Mesenteric fat pad (tissue), 1 donor: ENCODE data around the gene TUBB3. TPM values are rescaled to one million over a fixed set of nuclear protein-coding genes. Genes with fewer than 3 reads are reported as not detected.
"Not testable (repeated sequence)": the region's sequence is repeated elsewhere in the genome, so short reads cannot be mapped to it uniquely, and the experiment has no call there.

Source experiments
- DNase-seq: peaks from one replicate; pipeline ENCODE4 v3.0.0-alpha.2; 2020; ENCODE audit warnings: low spot score
- total RNA-seq: library from RNA; stranded (reverse); fragmentation: NEBNext Ultra II Directional; extraction: Animal tissue kit (Norgen Biotek cat#: 25700); gene quantifications from one replicate; pipeline ENCODE4 v1.2.1, GENCODE V29; 2021
- donor health status: DM: yes; HTN: yes; CAD: no.

TUBB3 gene
- total RNA-seq, 1 donor from 2014 or later, result 4.2 TPM

- DNase-seq, result no peak
Measured at GRCh38 chr16:89962754-89963498, 39.8 kb downstream of the TUBB3 start.

- no peak for DNase-seq
Measured at GRCh38 chr16:89964201-89964600, 41.1 kb downstream of the TUBB3 start.

- no peak for DNase-seq
Measured at GRCh38 chr16:89965447-89966225, 42.5 kb downstream of the TUBB3 start.

- no peak for DNase-seq
Measured at GRCh38 chr16:89966756-89967155, 43.6 kb downstream of the TUBB3 start.

- not testable (repeated sequence) for DNase-seq
Measured at GRCh38 chr16:89967436-89967835, 44.3 kb downstream of the TUBB3 start.

- DNase-seq, result not testable (repeated sequence)
Measured at GRCh38 chr16:89968074-89968473, 44.9 kb downstream of the TUBB3 start.

- no peak for DNase-seq
Measured at GRCh38 chr16:89969741-89970410, 46.7 kb downstream of the TUBB3 start.

- DNase-seq, result no peak
Measured at GRCh38 chr16:89971495-89972243, 48.5 kb downstream of the TUBB3 start.

GRCh38 chr16:89972244-89973234, 49.4 kb downstream of the TUBB3 start:
- DNase-seq, result peak; percentile 99

GRCh38 chr16:89973235-89973634, 50.1 kb downstream of the TUBB3 start:
- no peak for DNase-seq

- DNase-seq, result no peak
Measured at GRCh38 chr16:89973654-89974335, 50.7 kb downstream of the TUBB3 start.

GRCh38 chr16:89974870-89975269, 51.7 kb downstream of the TUBB3 start:
- no peak for DNase-seq

- DNase-seq, result no peak
Measured at GRCh38 chr16:89981414-89981813, 58.3 kb downstream of the TUBB3 start.

GRCh38 chr16:89982318-89982717, 59.2 kb downstream of the TUBB3 start:
- no peak for DNase-seq

GRCh38 chr16:89983536-89983935, 60.4 kb downstream of the TUBB3 start:
- no peak for DNase-seq

- no peak for DNase-seq
Measured at GRCh38 chr16:89984216-89984615, 61.1 kb downstream of the TUBB3 start.

- no peak for DNase-seq
Measured at GRCh38 chr16:89985219-89985618, 62.1 kb downstream of the TUBB3 start.
